Neural cell (in vitro differentiated cells): ENCODE measurements around the gene ARSD. TPM values are rescaled to one million over a fixed set of nuclear protein-coding genes. Genes with fewer than 3 reads are reported as not detected.
"Not testable (repeated sequence)": the region's sequence is repeated elsewhere in the genome, so short reads cannot be mapped to it uniquely, and the experiment has no call there.

Experiments
- H2AFZ ChIP-seq: fragments of 200-600, 300-800 bp; sonication (generic), shearing (Covaris generic); 2 replicates; pipeline ENCODE4 v1.6.0; 2014; ENCODE audit warnings: low read depth, mild to moderate bottlenecking, antibody characterized with exemption, low read length, moderate library complexity
- H3F3A ChIP-seq: fragments of 200-600 bp; shearing (Covaris generic); 2 replicates; pipeline ENCODE4 v1.6.1; 2016; ENCODE audit warnings: mild to moderate bottlenecking, moderate library complexity, mixed read lengths, antibody characterized with exemption, low read length; ENCODE audit not compliant: insufficient read depth, poor library complexity, severe bottlenecking
- H3K27ac ChIP-seq: fragments of 200-600, 300-800 bp; sonication (generic), shearing (Covaris generic); 2 replicates; pipeline ENCODE4 v1.5.1; 2014; ENCODE audit warnings: mild to moderate bottlenecking, low read length, moderate library complexity
- H3K27me3 ChIP-seq: fragments of 300-800, 200-600 bp; sonication (generic), shearing (Covaris generic); 2 replicates; pipeline ENCODE4 v1.6.0; 2014; ENCODE audit warnings: mild to moderate bottlenecking, low read depth, low read length, moderate library complexity; ENCODE audit not compliant: insufficient read depth
- H3K36me3 ChIP-seq: fragments of 300-800, 200-600 bp; sonication (generic), shearing (Covaris generic); 2 replicates; pipeline ENCODE4 v1.5.1; 2014; ENCODE audit warnings: mild to moderate bottlenecking, antibody characterized with exemption, low read length, moderate library complexity; ENCODE audit not compliant: insufficient read depth
- H3K4me2 ChIP-seq: fragments of 300-800, 200-600 bp; sonication (generic), shearing (Covaris generic); 2 replicates; pipeline ENCODE4 v1.6.0; 2014; ENCODE audit warnings: mild to moderate bottlenecking, low read length
- H3K4me3 ChIP-seq: fragments of 300-800, 200-600 bp; sonication (generic), shearing (Covaris generic); 2 replicates; pipeline ENCODE4 v1.5.1; 2014; ENCODE audit warnings: mild to moderate bottlenecking, low read length, moderate library complexity
- H3K79me2 ChIP-seq: fragments of 200-600 bp; shearing (Covaris generic); replicated peaks from 2 replicates; pipeline ENCODE4 v1.6.0; 2014; ENCODE audit warnings: mild to moderate bottlenecking, low read length, moderate library complexity; ENCODE audit not compliant: insufficient read depth
- H3K9ac ChIP-seq: fragments of 300-800, 200-600 bp; sonication (generic), shearing (Covaris generic); 2 replicates; pipeline ENCODE4 v1.6.1; 2016; ENCODE audit warnings: mild to moderate bottlenecking, low read length, mixed read lengths
- H3K9me2 ChIP-seq: fragments of 200-600 bp; shearing (Covaris generic); 2 replicates; pipeline ENCODE4 v1.6.1; 2016; ENCODE audit warnings: mild to moderate bottlenecking, low read length, mixed read lengths; ENCODE audit not compliant: insufficient read depth
- H3K9me3 ChIP-seq: fragments of 200-600, 300-800 bp; sonication (generic), shearing (Covaris generic); 2 replicates; pipeline ENCODE4 v1.6.1; 2016; ENCODE audit warnings: mild to moderate bottlenecking, mixed run types, low read length, moderate library complexity, mixed read lengths
- H4K20me1 ChIP-seq: fragments of 200-600 bp; shearing (Covaris generic); 2 replicates; pipeline ENCODE4 v1.6.1; 2016; ENCODE audit warnings: mild to moderate bottlenecking, mixed run types; ENCODE audit not compliant: insufficient read depth
- EP300 ChIP-seq: fragments of 450-650 bp; conservative IDR thresholded peaks from 2 replicates; pipeline ENCODE4 v1.6.1; 2014; ENCODE audit warnings: antibody characterized with exemption, mild to moderate bottlenecking, moderate library complexity; ENCODE audit not compliant: poor library complexity, severe bottlenecking
- EZH2 ChIP-seq: fragments of 200-600, 300-800 bp; shearing (Covaris generic), sonication (generic); IDR thresholded peaks from 2 replicates; pipeline ENCODE4 v1.6.1; 2014; ENCODE audit warnings: antibody characterized with exemption, low read length, borderline replicate concordance, mild to moderate bottlenecking; ENCODE audit not compliant: insufficient read depth, poor library complexity, severe bottlenecking
- MXI1 ChIP-seq: fragments of 450-650 bp; conservative IDR thresholded peaks from 2 replicates; pipeline ENCODE4 v1.6.1; 2014; ENCODE audit warnings: antibody characterized with exemption, mild to moderate bottlenecking; ENCODE audit not compliant: poor library complexity, severe bottlenecking
- POLR2AphosphoS5 ChIP-seq: IDR thresholded peaks from 2 replicates; pipeline ENCODE4 v1.6.1; 2012
- RAD21 ChIP-seq: fragments of 450-650 bp; conservative IDR thresholded peaks from 2 replicates; pipeline ENCODE4 v1.6.1; 2014; ENCODE audit warnings: antibody characterized with exemption, mild to moderate bottlenecking, moderate library complexity
- SMC3 ChIP-seq: fragments of 450-650 bp; conservative IDR thresholded peaks from 2 replicates; pipeline ENCODE4 v1.6.1; 2014; ENCODE audit warnings: antibody characterized with exemption, mild to moderate bottlenecking, moderate library complexity; ENCODE audit not compliant: poor library complexity
- TAF1 ChIP-seq: IDR thresholded peaks from 2 replicates; pipeline ENCODE4 v1.6.1; 2012; ENCODE audit warnings: low read depth
- polyA plus RNA-seq: library from polyadenylated mRNA; depleted of rRNA; stranded (reverse); fragments of >200 nt; gene quantifications from 2 replicates; pipeline ENCODE4 v1.2.3, GENCODE V29; 2014
- TF ChIP-seq, protein P1 (sequence below): IDR thresholded peaks from 2 replicates; pipeline ENCODE4 v1.6.1; 2012; ENCODE audit warnings: borderline replicate concordance
- TF ChIP-seq, protein P2 (sequence below): fragments of 450-650 bp; IDR thresholded peaks from 2 replicates; pipeline ENCODE4 v1.5.1; 2014; ENCODE audit warnings: antibody characterized with exemption, mild to moderate bottlenecking, moderate library complexity; ENCODE audit not compliant: poor library complexity, severe bottlenecking

Gene ARSD
- polyA plus RNA-seq, 1 donor from 2014 or later, result 4.7 TPM

DNA sequence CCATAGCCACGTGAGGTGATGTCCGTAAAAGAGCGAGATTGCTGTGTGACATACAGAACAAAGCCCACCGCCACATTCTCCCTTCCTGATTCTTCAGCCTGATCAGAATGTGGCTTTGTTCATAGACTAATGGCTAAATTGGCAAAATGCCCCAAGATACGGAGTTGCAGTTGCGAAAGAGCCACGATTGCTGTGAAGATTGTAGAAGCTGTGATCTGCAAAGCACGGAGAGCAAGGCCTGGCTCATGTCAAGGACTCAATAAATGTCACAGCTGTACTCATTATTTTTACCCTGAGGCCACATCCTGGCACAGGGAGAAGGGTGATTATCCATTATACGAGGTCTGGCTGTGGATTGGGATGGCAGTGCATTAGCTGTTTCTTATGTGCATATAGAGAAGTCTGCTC lies 34.2 kb downstream of the ARSD start:
- Histone ChIP-seq H3K27me3 (no peaks in the 10 kb centered on the region), H3K9ac (no peak overlapping the region), H2AFZ (no peak overlapping the region), H3K4me2 (no peak overlapping the region), H3K4me3 (no peak overlapping the region), H3K9me2 (no peaks in the 10 kb centered on the region), H4K20me1 (no peaks in the 10 kb centered on the region), H3F3A (no peaks in the 10 kb centered on the region), H3K27ac (no peak overlapping the region), H3K9me3 (no peaks in the 10 kb centered on the region), H3K79me2 (no peaks in the 10 kb centered on the region), H3K36me3 (no peaks in the 10 kb centered on the region)
- no peak for TF ChIP-seq EZH2
- TF ChIP-seq, protein P1, sequence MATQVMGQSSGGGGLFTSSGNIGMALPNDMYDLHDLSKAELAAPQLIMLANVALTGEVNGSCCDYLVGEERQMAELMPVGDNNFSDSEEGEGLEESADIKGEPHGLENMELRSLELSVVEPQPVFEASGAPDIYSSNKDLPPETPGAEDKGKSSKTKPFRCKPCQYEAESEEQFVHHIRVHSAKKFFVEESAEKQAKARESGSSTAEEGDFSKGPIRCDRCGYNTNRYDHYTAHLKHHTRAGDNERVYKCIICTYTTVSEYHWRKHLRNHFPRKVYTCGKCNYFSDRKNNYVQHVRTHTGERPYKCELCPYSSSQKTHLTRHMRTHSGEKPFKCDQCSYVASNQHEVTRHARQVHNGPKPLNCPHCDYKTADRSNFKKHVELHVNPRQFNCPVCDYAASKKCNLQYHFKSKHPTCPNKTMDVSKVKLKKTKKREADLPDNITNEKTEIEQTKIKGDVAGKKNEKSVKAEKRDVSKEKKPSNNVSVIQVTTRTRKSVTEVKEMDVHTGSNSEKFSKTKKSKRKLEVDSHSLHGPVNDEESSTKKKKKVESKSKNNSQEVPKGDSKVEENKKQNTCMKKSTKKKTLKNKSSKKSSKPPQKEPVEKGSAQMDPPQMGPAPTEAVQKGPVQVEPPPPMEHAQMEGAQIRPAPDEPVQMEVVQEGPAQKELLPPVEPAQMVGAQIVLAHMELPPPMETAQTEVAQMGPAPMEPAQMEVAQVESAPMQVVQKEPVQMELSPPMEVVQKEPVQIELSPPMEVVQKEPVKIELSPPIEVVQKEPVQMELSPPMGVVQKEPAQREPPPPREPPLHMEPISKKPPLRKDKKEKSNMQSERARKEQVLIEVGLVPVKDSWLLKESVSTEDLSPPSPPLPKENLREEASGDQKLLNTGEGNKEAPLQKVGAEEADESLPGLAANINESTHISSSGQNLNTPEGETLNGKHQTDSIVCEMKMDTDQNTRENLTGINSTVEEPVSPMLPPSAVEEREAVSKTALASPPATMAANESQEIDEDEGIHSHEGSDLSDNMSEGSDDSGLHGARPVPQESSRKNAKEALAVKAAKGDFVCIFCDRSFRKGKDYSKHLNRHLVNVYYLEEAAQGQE, result no peak
- TF ChIP-seq SMC3, result no peak
- TF ChIP-seq EP300, result no peak
- TF ChIP-seq TAF1, result no peak
- TF ChIP-seq, protein P2, sequence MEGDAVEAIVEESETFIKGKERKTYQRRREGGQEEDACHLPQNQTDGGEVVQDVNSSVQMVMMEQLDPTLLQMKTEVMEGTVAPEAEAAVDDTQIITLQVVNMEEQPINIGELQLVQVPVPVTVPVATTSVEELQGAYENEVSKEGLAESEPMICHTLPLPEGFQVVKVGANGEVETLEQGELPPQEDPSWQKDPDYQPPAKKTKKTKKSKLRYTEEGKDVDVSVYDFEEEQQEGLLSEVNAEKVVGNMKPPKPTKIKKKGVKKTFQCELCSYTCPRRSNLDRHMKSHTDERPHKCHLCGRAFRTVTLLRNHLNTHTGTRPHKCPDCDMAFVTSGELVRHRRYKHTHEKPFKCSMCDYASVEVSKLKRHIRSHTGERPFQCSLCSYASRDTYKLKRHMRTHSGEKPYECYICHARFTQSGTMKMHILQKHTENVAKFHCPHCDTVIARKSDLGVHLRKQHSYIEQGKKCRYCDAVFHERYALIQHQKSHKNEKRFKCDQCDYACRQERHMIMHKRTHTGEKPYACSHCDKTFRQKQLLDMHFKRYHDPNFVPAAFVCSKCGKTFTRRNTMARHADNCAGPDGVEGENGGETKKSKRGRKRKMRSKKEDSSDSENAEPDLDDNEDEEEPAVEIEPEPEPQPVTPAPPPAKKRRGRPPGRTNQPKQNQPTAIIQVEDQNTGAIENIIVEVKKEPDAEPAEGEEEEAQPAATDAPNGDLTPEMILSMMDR, result no peak
- TF ChIP-seq RAD21, result no peak
- TF ChIP-seq POLR2AphosphoS5, result no peak
- no peak for TF ChIP-seq MXI1

DNA sequence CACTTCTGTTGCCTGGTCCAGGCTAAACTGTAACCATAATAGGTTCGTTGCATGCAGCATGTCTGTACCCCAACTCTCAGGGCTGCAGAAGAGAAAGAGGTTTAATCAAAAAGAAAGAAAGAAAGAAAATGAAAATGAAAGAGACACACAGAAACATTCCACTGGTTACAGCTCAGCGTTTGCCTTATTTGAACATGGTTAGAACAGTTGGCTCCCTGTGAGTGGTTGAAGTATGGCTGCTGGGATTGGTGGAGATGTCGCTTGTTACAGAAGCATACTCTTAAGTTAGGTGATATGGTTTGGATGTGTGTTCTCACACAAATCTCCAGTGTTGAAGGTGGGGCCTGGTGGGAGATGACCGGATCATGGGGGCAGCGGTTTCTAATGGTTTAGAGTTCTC lies 36.3 kb downstream of the ARSD start:
- no peak overlapping the region for H3K4me3 ChIP-seq
- no peak overlapping the region for H3K4me2 ChIP-seq
- H3F3A ChIP-seq, result no peaks in the 10 kb centered on the region
- H3K79me2 ChIP-seq, result no peaks in the 10 kb centered on the region
- H3K9ac ChIP-seq, result no peak overlapping the region
- H2AFZ ChIP-seq, result no peak overlapping the region
- H4K20me1 ChIP-seq, result no peaks in the 10 kb centered on the region
- H3K27me3 ChIP-seq, result no peaks in the 10 kb centered on the region
- no peak for TF ChIP-seq TAF1
- TF ChIP-seq, protein P1, result no peak
- no peak for TF ChIP-seq RAD21
- no peak for TF ChIP-seq EP300
- no peak for TF ChIP-seq POLR2AphosphoS5
- TF ChIP-seq EZH2, result no peak
- no peak for TF ChIP-seq MXI1
- no peaks in the 10 kb centered on the region for H3K9me3 ChIP-seq
- no peaks in the 10 kb centered on the region for H3K36me3 ChIP-seq
- no peaks in the 10 kb centered on the region for H3K9me2 ChIP-seq
- no peak overlapping the region for H3K27ac ChIP-seq

DNA sequence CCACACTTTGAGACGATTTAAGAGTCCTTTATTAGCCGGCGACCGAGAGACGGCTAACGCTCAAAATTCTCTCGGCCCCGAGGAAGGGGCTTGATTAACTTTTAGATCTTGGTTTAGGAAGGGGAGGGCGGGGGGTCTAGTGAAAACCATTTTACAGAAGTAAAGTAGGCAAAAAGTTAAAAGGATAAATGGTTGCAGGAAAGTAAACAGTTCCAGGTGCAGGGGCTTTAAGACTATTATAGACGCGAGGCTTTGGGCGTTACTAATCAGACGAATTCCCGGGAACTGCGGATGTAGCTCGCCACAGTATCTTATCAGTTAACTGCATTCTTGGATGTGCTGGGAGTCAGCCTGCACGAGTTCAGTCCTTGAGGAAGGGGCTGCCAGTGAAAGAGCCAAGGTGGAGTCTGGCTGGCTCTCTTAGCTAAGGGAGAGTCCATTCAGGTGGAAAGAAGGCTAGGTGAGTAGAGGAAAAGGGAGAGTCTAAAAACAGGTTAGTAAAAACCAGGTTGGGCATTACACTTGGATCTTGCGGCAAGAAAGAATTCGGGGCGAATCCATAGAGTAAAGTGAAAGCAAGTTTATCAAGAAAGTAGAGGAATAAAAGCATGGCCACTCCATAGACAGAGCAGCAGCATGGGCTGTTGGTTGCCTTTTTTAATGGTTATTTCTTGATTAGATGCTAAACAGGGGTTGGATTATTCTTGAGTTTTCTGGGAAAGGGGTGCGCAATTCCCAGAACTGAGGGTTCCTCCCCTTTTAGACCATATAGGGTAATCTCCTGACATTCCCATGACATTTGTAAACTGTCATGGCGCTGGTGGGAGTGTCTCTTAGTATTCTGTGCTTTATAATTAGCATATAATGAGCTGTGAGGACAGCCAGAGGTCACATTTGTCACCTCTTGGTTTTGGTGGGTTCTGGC lies 38.3 kb downstream of the ARSD start:
- H3F3A ChIP-seq, H3K27me3 ChIP-seq, H3K79me2 ChIP-seq, H4K20me1 ChIP-seq, H3K9me3 ChIP-seq, H3K9ac ChIP-seq, H3K27ac ChIP-seq, H3K4me3 ChIP-seq, H3K9me2 ChIP-seq, H2AFZ ChIP-seq, H3K36me3 ChIP-seq, H3K4me2 ChIP-seq: not testable (repeated sequence)
